OCI-LY1 (cell line): ENCODE measurements around the gene SPSB4.

Source experiments
- H2AFZ ChIP-seq: fragments of 200-600 bp; sonication (generic), shearing (Covaris generic); 2 replicates; pipeline ENCODE4 v1.6.0; 2014; ENCODE audit warnings: antibody characterized with exemption, mild to moderate bottlenecking, low read length
- H3F3A ChIP-seq: fragments of 200-600 bp; sonication (generic), shearing (Covaris generic); 2 replicates; pipeline ENCODE4 v1.6.0; 2014; ENCODE audit warnings: mild to moderate bottlenecking, antibody characterized with exemption, low read length, moderate library complexity; ENCODE audit not compliant: insufficient read depth
- H3K27ac ChIP-seq: fragments of 200-600 bp; sonication (generic); 2 replicates; pipeline ENCODE4 v1.5.1; 2014; ENCODE audit warnings: low read length, mixed run types, mild to moderate bottlenecking, low read depth; ENCODE audit not compliant: poor library complexity, severe bottlenecking
- H3K27me3 ChIP-seq: fragments of 200-600 bp; sonication (generic); 2 replicates; pipeline ENCODE4 v1.6.0; 2014; ENCODE audit warnings: antibody characterized with exemption, mild to moderate bottlenecking, low read length, moderate library complexity; ENCODE audit not compliant: insufficient read depth
- H3K36me3 ChIP-seq: fragments of 200-600 bp; sonication (generic); 2 replicates; pipeline ENCODE4 v1.6.1; 2014; ENCODE audit warnings: mild to moderate bottlenecking, antibody characterized with exemption, low read length, moderate library complexity, mixed read lengths; ENCODE audit not compliant: insufficient read depth
- H3K4me1 ChIP-seq: fragments of 200-600 bp; sonication (generic); 2 replicates; pipeline ENCODE4 v1.5.1; 2014; ENCODE audit warnings: mild to moderate bottlenecking, low read length, moderate library complexity; ENCODE audit not compliant: insufficient read depth, severe bottlenecking
- H3K4me2 ChIP-seq: fragments of 200-600 bp; sonication (generic), shearing (Covaris generic); 2 replicates; pipeline ENCODE4 v1.6.1; 2014; ENCODE audit warnings: low read length
- H3K4me3 ChIP-seq: fragments of 200-600 bp; sonication (generic); 2 replicates; pipeline ENCODE4 v1.5.1; 2014; ENCODE audit warnings: low read length, low read depth, mild to moderate bottlenecking, mixed read lengths; ENCODE audit not compliant: poor library complexity, severe bottlenecking
- H3K79me2 ChIP-seq: fragments of 200-600 bp; shearing (Covaris generic); 2 replicates; pipeline ENCODE4 v1.6.1; 2016; ENCODE audit warnings: mixed run types, low read length, mixed read lengths; ENCODE audit not compliant: insufficient read depth
- H3K9ac ChIP-seq: fragments of 200-600 bp; sonication (generic), shearing (Covaris generic); 2 replicates; pipeline ENCODE4 v1.6.1; 2014; ENCODE audit warnings: mild to moderate bottlenecking, low read length, mixed read lengths
- H3K9me2 ChIP-seq: fragments of 200-600 bp; sonication (generic), shearing (Covaris generic); 2 replicates; pipeline ENCODE4 v1.6.1; 2014; ENCODE audit warnings: low read depth, mild to moderate bottlenecking, low read length, mixed read lengths
- H3K9me3 ChIP-seq: fragments of 200-600 bp; shearing (Covaris generic); 2 replicates; pipeline ENCODE4 v1.6.1; 2014; ENCODE audit warnings: low read length, mixed read lengths
- H4K20me1 ChIP-seq: fragments of 200-600 bp; sonication (generic), shearing (Covaris generic); 2 replicates; pipeline ENCODE4 v1.6.0; 2016; ENCODE audit warnings: mild to moderate bottlenecking, low read length; ENCODE audit not compliant: insufficient read depth
- EZH2 ChIP-seq: fragments of 200-600 bp; sonication (generic), shearing (Covaris generic); IDR thresholded peaks from 2 replicates; pipeline ENCODE4 v1.8.0; 2017; ENCODE audit warnings: borderline replicate concordance, mixed run types, mild to moderate bottlenecking, antibody characterized with exemption, low read length, moderate library complexity, mixed read lengths
- TF ChIP-seq, protein P1 (sequence below): fragments of 200-600 bp; sonication (generic), shearing (Covaris generic); IDR thresholded peaks from 2 replicates; pipeline ENCODE4 v1.5.1; 2017; ENCODE audit warnings: mild to moderate bottlenecking, antibody characterized with exemption, low read length, moderate library complexity, mixed read lengths

Gene SPSB4

DNA sequence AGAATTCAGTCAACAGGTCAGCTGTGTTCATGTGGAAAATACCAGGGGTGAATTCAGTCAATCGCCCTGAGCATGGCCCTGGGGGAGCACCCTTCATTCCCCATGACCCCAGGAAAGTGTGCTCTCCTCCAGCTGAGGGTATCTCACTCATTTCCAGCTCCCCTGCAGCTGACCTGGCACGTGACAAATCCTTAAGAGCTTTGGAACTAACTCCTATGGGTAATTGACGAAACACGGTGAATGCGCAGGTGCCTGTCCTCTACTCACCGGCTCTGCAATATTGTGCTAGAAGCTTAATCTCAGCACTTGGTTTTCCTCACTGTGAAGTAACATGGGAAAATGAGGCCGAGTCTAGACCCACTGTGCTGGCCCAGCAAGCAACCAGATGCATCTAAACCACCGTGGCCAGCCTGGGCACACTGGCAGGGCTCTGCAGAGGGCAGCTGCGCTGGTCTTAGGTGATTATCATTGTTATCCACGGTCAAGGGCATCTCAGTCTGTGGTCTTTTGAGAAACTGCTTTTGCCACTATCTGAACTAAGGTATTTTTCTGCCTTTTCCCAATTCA, 63.1 kb downstream of the SPSB4 start:
- no peak overlapping the region for H3K27ac ChIP-seq
- no peak overlapping the region for H2AFZ ChIP-seq
- H3K9ac ChIP-seq, result no peak overlapping the region
- H3K4me2 ChIP-seq, result no peak overlapping the region
- no peaks in the 10 kb centered on the region for H3K79me2 ChIP-seq
- H3F3A ChIP-seq, result no peaks in the 10 kb centered on the region
- H3K27me3 ChIP-seq, result peaks cover 13% of the 10 kb centered on the region; the same call in 1 of the 2 replicates
- H3K9me2 ChIP-seq, result no peaks in the 10 kb centered on the region
- H4K20me1 ChIP-seq, result no peaks in the 10 kb centered on the region
- H3K9me3 ChIP-seq, result no peaks in the 10 kb centered on the region
- H3K4me3 ChIP-seq, result no peak overlapping the region
- TF ChIP-seq, protein P1, sequence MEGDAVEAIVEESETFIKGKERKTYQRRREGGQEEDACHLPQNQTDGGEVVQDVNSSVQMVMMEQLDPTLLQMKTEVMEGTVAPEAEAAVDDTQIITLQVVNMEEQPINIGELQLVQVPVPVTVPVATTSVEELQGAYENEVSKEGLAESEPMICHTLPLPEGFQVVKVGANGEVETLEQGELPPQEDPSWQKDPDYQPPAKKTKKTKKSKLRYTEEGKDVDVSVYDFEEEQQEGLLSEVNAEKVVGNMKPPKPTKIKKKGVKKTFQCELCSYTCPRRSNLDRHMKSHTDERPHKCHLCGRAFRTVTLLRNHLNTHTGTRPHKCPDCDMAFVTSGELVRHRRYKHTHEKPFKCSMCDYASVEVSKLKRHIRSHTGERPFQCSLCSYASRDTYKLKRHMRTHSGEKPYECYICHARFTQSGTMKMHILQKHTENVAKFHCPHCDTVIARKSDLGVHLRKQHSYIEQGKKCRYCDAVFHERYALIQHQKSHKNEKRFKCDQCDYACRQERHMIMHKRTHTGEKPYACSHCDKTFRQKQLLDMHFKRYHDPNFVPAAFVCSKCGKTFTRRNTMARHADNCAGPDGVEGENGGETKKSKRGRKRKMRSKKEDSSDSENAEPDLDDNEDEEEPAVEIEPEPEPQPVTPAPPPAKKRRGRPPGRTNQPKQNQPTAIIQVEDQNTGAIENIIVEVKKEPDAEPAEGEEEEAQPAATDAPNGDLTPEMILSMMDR, result no peak
- TF ChIP-seq EZH2, result no peak
- H3K36me3 ChIP-seq, result no peaks in the 10 kb centered on the region
- no peaks in the 10 kb centered on the region for H3K4me1 ChIP-seq

DNA sequence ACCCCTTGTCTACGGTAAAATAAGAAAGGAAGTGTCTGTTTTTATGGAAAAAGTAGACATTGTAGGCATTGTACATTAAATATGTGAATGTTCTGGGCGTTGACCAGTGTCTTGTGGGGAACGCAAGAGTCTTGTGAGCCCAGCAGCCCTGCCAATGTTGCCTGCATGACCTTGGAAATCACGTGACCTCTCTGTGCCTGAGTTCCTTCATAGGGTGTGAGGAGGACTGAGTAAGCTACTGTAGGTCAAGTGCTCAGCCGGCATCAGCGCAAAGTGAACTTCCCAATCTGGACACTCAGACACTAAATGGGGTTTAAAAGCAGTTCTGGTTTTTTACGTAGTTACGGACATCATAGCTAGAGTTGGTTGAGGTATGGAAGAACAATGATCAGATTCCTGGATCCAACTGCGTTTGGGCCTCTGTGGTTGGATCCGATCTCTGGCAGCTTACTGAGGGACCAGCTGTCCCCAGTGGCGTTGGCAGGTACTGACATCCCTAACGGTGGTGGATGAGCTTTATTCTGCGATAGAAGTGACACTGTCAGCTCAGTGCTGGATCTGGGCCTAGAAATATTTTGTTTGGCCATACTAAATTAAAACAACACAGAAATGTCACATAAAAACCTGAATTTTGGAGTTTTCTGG, 63.8 kb downstream of the SPSB4 start:
- no peak overlapping the region for H3K27ac ChIP-seq
- H3K4me3 ChIP-seq, result no peak overlapping the region
- no peaks in the 10 kb centered on the region for H3K4me1 ChIP-seq
- H3K4me2 ChIP-seq, result no peak overlapping the region
- H3K9me3 ChIP-seq, result no peaks in the 10 kb centered on the region
- H4K20me1 ChIP-seq, result no peaks in the 10 kb centered on the region
- H3K27me3 ChIP-seq, result peaks cover 13% of the 10 kb centered on the region; the same call in 1 of the 2 replicates
- H2AFZ ChIP-seq, result no peak overlapping the region
- H3K36me3 ChIP-seq, result no peaks in the 10 kb centered on the region
- H3K9me2 ChIP-seq, result no peaks in the 10 kb centered on the region
- no peaks in the 10 kb centered on the region for H3F3A ChIP-seq
- H3K79me2 ChIP-seq, result no peaks in the 10 kb centered on the region
- TF ChIP-seq, protein P1, result peak; percentile 50; the same call in 1 of the 2 replicates
- TF ChIP-seq EZH2, result no peak
- no peak overlapping the region for H3K9ac ChIP-seq

DNA sequence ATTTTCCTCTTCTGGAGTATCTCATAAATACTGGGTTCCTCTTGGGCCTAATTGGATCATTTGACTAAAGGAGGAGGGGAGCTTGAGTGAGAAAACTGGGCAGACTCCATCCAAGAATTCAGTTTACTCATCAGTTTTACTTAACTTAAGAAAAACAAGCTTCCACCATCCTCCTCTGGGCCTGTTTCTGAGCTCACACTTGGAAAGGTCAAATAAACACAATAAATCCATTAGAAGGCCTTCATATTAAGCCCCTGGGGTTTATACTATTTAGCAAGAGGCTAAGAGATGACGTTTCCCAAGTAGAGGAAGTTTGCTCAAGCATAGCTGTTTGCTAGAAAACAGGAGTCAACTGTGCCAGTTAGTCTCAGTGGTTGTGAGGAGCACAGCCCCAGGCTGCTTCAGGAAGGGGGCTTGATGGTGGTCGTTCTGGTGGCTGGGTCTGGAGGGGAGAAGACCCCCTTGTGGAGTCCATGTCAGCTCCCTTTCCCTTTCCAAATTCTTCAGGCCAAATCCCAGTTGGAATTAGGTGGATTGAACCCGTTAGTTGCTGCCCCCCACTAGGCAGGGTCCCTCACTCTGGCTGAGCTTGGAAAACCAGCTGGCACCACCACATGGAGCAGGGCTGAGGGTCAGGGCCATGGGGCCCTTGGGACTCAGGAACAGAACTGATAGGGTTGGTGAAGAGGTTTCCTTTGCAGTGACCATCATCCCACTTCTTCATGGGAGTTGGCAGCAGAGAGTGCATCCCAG, 64.8 kb downstream of the SPSB4 start:
- no peak overlapping the region for H3K4me3 ChIP-seq
- peaks cover 9% of the 10 kb centered on the region; the same call in 1 of the 2 replicates for H3K27me3 ChIP-seq
- no peaks in the 10 kb centered on the region for H3K36me3 ChIP-seq
- TF ChIP-seq, protein P1, result no peak
- no peak for TF ChIP-seq EZH2
- H4K20me1 ChIP-seq, result no peaks in the 10 kb centered on the region
- H3K9me3 ChIP-seq, result no peaks in the 10 kb centered on the region
- no peaks in the 10 kb centered on the region for H3K79me2 ChIP-seq
- H2AFZ ChIP-seq, result no peak overlapping the region
- H3K4me2 ChIP-seq, result no peak overlapping the region
- H3K27ac ChIP-seq, result no peak overlapping the region
- H3K9me2 ChIP-seq, result no peaks in the 10 kb centered on the region
- H3K4me1 ChIP-seq, result no peaks in the 10 kb centered on the region
- no peak overlapping the region for H3K9ac ChIP-seq
- no peaks in the 10 kb centered on the region for H3F3A ChIP-seq
